ENCODE measurements around the gene KCNK10. TPM values are rescaled to one million over a fixed set of nuclear protein-coding genes. Genes with fewer than 3 reads are reported as not detected.

The KCNK10 gene
- total RNA-seq, 1 donor from 2014 or later = 0.09 TPM

- DNase-seq (no peak), ATAC-seq (no peak)
- Histone ChIP-seq H3K9me3 (no peaks in the 10 kb centered on the region), H3K4me1 (no peaks in the 10 kb centered on the region), H3K27me3 (no peaks in the 10 kb centered on the region), H3K4me3 (no peak overlapping the region), H3K27ac (no peak overlapping the region), H3K36me3 (no peaks in the 10 kb centered on the region)
- intact Hi-C loops (cut with DNase I) = no loop called here
- TF ChIP-seq, protein P1, sequence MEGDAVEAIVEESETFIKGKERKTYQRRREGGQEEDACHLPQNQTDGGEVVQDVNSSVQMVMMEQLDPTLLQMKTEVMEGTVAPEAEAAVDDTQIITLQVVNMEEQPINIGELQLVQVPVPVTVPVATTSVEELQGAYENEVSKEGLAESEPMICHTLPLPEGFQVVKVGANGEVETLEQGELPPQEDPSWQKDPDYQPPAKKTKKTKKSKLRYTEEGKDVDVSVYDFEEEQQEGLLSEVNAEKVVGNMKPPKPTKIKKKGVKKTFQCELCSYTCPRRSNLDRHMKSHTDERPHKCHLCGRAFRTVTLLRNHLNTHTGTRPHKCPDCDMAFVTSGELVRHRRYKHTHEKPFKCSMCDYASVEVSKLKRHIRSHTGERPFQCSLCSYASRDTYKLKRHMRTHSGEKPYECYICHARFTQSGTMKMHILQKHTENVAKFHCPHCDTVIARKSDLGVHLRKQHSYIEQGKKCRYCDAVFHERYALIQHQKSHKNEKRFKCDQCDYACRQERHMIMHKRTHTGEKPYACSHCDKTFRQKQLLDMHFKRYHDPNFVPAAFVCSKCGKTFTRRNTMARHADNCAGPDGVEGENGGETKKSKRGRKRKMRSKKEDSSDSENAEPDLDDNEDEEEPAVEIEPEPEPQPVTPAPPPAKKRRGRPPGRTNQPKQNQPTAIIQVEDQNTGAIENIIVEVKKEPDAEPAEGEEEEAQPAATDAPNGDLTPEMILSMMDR (IDR thresholded peaks at IDR 0.05) = no peak
Observed at GRCh38 chr14:88154321-88154720, 168.7 kb downstream of the KCNK10 start.

- Histone ChIP-seq H3K9me3 (no peaks in the 10 kb centered on the region), H3K27ac (no peak overlapping the region), H3K36me3 (no peaks in the 10 kb centered on the region), H3K4me1 (no peaks in the 10 kb centered on the region), H3K27me3 (no peaks in the 10 kb centered on the region), H3K4me3 (no peak overlapping the region)
- TF ChIP-seq, protein P1 (IDR thresholded peaks at IDR 0.05) = no peak
- DNase-seq = no peak
- intact Hi-C loops (cut with DNase I) = no loop called here
- no peak for ATAC-seq
Observed at GRCh38 chr14:88146881-88147649, 176.0 kb downstream of the KCNK10 start.

- H3K9me3 ChIP-seq = no peaks in the 10 kb centered on the region
- no peaks in the 10 kb centered on the region for H3K36me3 ChIP-seq
- intact Hi-C loops (cut with DNase I) = no loop called here
- TF ChIP-seq, protein P1 (IDR thresholded peaks at IDR 0.05) = no peak
- no peaks in the 10 kb centered on the region for H3K27me3 ChIP-seq
- no peak overlapping the region for H3K4me3 ChIP-seq
- H3K4me1 ChIP-seq = no peaks in the 10 kb centered on the region
- no peak for DNase-seq
- ATAC-seq = no peak
- H3K27ac ChIP-seq = no peak overlapping the region
Observed at GRCh38 chr14:88143810-88144209, 179.3 kb downstream of the KCNK10 start.

GRCh38 chr14:88142997-88143396 lies 180.1 kb downstream of the KCNK10 start:
- no peak for ATAC-seq
- intact Hi-C loops (cut with DNase I) = no loop called here

DNA sequence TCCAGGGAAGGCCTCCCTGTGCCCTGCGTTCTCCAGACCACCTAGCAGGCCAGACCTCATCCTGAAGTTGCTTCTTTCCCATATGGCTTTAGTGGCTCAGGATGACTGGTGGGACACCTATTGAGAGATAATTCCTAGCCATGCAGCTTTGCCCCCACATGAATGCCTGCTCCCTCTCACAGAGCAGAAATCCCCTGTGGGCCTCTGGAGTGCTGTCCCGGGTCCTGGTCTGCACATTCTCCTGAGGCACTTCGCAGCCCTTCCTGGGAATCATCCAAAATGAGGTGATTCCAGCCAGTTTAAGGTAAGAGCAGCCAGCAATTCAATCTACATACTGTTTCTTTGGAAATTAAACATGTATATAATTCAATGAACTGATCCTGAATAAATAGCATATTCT lies 182.2 kb downstream of the KCNK10 start:
- Histone ChIP-seq H3K27ac (no peak overlapping the region), H3K4me3 (no peak overlapping the region), H3K36me3 (no peaks in the 10 kb centered on the region), H3K27me3 (no peaks in the 10 kb centered on the region), H3K4me1 (no peaks in the 10 kb centered on the region), H3K9me3 (no peaks in the 10 kb centered on the region)
- no peak for DNase-seq
- intact Hi-C loops (cut with DNase I) = no loop called here
- TF ChIP-seq, protein P1 (IDR thresholded peaks at IDR 0.05) = no peak
- no peak for ATAC-seq

More at GRCh38 chr14:88142997-88143396, 180.1 kb downstream of the KCNK10 start:
- H3K27me3 ChIP-seq = no peaks in the 10 kb centered on the region
- H3K4me3 ChIP-seq = no peak overlapping the region
- TF ChIP-seq, protein P1 (IDR thresholded peaks at IDR 0.05) = no peak
- no peak for DNase-seq
- H3K27ac ChIP-seq = no peak overlapping the region
- H3K4me1 ChIP-seq = no peaks in the 10 kb centered on the region
- H3K36me3 ChIP-seq = no peaks in the 10 kb centered on the region
- no peaks in the 10 kb centered on the region for H3K9me3 ChIP-seq

Data from upper lobe of right lung (tissue), 1 donor.